DMS79 (cell line): ENCODE measurements around the gene FOXJ1.

ENCODE experiments used
- DNase-seq: peaks from one replicate; lab custom pipeline; 2025; lab: John Stamatoyannopoulos, UW

The FOXJ1 gene

DNA sequence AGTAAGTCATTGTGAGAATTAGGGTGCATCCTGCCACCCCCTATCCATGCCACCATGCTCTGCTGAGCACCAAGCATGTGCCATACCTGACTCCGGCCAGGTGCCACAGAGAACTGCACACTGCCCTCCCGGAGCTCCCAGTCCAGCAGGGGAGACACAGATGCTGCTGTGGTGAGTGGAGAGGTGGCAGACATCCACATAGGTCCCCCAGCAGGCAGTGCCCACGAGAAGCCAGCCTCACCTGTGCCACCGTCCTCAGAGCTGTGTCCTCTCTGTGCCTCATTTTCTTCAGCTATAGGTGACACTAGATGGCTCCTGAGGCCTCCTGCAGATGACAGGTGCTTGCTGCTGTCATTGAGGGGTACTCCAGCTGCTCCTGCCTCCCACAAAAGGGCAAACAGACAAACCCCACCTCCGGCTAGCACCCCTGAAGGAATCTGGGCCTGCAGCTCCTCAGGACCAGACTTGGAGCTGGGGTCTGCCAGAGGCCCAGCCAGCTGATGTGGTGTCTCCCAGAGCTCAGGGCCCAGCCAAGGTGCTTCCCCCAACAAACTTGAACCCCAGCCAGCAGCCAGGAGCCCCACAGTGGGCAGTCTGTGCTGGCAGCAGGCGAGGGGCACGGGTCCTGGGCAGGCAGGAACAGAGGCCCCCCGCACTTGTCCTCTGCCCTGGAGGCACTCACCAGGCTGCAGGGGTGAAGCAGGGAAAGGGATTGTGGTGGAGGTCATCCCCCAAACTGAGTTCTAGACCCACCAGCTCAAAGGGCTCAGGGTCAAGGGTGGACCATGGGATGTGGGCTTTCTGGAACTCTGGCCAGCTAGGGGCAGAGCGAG is 17.1 kb downstream of the FOXJ1 start:
- DNase-seq = no peak

DNA sequence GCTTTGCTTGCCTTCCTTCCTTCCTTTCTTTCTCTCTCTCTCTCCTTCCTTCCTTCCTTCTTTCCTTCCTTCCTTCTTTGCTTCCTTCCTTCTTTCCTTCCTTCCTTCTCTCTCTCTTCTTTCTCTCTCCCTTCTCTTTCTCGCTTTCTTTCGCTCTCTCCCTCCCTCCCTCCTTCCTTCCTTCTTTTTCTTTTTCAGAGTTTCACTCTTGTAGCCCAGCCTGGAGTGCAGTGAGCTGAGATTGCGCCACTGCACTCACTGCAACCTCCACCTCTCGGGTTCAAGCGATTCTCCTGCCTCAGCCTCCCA is 17.9 kb downstream of the FOXJ1 start:
- DNase-seq = no peak

DNA sequence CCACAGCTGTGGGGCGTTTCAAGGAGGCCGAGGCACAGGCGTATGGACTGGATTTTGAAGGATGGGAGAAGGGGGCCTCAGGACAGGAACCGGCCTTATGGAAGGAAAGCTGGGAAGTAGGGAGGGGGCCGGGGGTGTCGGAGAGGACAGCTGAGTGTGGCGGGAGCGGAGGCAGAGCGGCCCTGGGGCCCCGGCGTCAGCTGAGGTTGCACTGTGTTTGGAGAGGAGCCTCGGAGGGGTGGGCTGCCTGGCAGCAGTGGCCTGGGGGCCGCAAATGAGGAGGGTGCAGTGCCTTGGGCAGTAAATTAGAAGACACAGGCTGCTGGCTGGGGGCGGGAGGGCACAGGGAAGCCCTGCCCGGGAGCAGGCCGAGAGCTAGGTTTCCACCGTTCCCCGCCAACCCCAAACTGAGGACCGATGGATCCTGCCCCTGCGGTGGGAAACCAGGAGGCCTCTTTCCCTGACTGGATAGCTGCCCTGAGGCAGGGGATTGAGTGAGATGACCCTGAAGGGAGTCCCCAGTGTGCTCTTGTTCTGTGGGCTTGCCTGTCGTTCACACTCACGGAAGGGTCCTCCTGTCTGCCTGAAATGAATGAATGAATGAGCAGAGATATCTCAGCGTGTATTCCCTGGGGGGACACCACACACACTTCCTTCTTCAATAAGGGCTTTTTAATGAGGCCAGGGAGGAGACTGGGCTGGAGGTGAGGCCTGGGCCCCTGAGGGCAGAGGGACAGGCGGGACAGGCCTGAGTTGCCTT is 18.4 kb downstream of the FOXJ1 start:
- no peak for DNase-seq

DNA sequence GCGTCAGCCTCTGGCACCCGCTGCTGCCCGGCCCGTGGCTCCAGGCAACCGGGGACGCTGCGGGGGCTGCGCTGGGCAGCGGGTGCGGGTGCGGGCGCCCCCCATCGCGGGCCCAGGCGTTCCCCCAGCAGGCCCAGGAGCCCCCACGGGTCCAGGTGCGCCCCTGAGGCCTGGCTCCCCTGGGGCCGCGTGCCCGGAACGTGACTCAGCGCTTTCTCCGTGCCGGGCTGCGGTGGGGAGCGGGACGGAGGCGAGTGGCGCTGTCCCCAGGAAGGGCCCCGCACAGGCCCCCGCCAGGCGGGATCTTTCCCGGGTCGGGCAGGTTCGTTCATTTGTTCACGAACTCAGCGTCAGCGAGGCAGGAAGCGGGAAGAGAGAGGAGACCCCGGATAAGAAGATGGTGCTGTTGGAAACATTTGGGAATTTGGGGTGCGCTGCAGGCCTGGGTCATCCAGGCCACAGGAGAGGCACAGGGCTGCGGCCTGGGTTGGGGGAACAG is 19.1 kb downstream of the FOXJ1 start:
- DNase-seq = no peak

DNA sequence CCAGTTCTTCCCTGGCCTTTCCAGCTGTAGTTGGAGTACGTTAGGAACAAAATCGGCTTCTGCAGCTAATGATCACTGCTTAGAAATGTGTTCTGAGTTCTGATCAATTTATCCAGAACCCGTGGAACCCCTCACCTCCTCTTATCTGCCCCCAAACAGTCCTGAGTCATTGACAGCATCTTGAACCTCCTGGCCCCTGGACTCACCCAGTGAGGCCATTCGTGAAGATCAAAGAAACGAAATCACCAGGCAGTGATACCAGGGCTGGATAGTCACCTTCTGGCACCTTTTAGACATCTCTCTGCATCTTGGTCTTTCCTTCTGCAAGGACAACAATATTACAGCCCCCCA is 20.4 kb downstream of the FOXJ1 start:
- DNase-seq = no peak

DNA sequence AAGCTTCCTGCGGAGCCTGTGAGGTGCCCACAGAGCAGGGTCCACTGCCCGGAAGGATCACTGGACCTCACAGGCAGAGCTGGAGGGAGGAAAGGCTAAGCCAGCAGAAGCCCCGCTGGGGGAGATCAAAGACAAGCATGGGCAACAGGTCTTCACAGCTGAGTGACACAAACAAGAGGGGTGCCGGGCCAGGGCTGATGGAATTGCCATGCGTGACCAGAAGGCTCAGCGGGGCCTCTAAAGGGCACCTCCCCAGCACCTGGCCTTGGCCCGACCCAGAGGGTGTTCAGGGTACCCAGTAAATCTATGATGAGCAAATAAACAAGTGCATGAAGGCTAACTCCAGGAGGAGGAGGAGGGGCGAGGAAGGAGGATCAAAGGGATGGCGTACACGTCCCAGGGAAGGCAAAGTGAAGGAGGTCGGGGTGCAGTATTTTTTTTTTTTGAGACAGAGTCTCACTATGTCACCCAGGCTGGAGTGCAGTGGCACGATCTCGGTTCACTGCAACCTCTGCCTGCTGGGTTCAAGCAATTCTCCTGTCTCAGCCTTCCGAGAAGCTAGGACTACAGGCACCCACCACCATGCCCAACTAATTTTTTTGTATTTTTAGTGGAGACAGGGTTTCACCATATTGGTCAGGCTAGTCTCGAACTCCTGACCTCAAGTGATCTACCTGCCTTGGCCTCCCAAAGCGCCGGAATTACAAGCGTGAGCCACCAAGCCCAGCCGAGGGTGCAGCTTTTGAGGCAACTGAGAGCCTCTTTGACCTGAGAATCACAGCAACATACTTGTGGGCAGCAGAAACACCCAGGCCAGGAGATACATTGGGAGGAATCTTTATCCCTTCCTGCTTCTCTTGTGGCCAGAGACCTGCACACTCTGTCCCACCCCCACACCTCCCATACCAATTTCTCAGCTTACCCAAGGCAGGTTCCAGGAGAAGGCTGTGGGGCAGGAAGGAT is 21.4 kb downstream of the FOXJ1 start:
- no peak for DNase-seq

DNA sequence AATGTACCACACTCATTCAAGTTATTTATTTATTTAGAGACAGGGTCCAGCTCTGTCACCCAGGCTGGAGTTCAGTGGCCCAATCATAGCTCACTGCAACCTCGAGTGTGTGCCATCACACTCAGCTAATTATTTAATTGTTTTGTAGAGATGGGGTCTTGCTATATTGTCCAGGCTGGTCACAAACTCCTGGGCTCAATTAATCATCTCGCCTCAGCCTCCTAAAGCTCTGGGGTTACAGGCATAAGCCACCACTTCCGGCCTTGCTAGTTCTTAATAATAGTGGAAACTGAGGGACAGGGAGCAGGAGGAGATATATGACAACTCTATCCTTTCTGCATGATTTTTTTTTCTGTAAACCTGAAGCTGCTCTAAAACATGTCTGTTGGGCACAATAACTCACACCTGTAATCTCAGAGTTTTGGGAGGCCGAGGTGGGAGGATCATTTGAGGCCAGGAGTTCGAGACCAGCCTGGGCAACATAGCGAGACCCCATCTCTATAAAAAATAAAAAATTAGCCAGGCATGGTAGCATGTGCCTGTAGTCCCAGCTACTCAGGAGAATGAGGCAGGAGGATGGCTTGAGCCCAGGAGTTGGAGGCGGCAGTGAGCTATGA is 25.8 kb downstream of the FOXJ1 start:
- DNase-seq = no peak

DNA sequence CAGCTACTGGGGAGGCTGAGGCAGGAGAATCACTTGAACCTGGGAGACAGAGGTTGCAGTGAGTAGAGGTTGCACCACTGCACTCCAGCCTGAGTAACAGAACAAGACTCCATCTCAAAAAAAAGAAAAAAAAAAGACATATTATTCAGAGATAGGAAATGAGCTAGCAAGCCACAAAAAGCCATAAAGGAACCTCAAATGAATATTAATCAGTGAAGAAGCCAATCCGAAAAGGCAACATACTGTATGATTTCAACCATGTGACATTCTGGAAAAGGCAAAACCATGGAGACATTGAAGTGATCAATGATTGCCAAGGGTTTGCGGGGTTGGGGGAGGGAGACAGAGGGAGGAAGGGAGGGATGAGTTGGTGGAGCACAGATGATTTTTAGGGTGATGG is 29.1 kb downstream of the FOXJ1 start:
- DNase-seq = no peak

DNA sequence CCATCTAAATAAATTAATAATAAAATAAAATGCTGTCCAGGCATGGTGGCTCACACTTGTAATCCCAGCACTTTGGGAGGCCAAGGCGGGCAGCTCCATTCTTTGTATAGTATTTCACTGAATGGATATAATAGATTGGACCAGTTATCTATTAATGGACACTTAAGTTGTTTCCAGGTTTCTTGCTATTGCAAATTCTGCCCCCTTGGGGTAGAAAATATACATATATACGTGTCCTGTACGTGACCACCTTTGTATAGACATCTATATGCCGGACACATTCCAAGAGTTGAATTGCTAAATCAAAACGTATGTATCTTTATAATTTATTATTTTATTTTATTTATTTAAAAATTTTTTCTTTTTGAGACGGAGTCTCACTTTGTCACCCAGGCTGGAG is 33.5 kb downstream of the FOXJ1 start:
- DNase-seq = no peak

DNA sequence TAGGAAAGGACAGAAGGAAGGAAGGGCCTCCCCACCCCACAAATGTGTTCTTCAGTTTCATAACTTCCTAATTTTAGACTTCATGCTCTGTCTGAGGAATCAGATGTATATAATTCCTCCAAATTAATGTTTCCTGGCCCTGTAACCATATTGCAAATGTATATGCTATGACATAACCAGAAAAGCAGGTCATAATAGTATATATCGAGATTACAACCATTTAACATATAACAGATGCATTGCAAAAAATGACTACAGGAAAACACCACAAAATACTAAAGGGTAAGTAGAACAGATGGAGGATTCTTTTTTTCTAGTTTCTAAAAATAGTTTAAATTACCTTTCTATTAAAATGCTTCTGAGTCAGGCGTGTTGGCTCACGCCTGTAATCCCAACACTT is 34.3 kb downstream of the FOXJ1 start:
- DNase-seq = no peak

DNA sequence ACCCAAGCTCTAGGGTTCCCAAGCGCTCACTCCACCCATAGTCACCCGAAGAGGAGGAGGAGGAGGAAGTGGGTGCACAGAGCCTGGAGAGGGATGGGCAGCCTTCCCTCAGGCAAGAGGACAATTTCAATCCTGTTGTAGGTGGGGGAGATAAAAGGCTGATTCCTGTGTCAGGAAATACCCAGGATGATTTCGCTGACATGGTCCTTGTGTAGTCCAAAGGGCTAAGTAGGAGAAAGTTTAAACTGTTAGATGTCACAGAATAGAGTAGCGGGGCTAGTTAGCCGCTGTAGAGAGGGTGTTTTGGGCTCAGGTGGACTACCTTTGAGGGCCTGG is 36.2 kb downstream of the FOXJ1 start:
- no peak for DNase-seq

DNA sequence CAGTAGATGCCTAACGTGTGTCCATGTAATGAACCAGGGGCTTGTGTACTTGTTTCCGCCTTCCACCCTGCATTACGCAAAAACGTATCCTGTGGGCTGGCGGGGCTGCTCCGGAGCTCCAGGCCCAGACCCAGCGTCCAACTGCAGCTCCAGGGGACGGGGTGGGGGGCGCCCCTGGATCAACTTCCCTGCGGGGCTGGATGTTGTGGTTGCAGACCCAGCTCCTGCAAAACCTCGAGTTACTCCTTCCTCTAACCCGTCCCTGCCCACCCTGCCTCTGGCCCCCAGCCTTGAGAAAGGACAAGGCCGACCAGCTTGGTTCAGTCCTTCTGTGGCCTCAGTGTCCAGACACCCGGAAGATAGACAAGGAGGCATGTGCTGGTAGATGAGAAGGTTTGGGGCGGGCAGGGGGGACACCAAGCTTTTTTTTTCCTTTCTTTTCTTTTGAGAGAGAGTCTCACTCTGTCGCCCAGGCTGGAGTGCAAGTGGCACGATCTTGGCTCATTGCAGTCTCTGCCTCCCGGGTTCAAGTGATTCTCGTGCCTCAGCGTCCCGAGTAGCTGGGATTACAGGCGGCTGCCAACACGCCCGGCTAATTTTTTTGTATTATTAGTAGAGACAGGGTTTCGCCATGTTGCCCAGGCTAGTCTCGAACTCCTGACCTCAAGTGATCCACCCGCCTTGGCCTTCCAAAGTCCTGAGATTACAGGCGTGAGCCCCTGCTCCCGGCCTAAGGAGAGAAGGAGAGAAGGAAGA is 36.7 kb downstream of the FOXJ1 start:
- DNase-seq = no peak

DNA sequence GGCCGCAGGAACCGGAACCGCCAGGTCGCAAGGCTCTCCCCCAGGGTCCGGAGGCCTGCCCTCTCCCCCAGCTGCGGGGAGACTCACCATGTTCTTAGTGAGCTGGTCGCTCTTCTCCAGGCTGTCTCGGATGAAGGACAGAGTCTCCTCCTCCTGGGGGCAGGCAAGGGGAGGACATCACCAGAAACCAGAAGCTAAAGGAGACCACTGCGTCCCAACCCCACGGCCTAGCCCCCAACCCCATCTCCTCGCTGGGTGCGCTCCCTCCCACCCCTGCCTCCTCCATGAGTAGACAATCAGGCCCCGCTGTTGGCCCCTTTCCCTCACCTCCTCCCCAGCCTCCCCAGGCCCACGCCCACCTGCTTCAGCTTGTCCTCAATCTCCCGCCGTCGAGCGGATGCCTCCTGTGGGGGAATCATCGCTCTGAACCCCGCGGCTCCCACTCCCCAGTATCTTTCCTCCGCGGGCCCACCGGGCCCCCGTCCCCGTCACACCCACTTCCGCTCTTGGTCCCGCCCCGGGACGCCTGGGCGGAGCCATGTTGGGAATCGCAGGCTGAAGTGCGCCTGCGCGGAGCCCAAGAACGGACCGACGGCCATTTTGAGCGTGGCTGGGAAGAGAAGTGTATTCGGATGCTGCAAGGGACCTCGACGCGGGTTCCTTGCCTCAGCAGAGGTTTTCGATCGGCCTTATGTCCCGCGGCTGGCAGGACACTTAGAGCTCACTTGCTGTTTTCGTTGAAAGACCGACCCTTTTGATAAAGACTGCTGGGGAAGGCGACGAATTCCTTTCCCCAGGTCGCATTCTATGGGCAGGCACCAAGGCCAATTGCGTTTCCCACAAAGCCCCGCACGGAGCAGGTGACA is 37.5 kb downstream of the FOXJ1 start, which contains the start of gene EXOC7:
Gene EXOC7 (minus strand): TSS at position 514 of the 866 bp plus-strand sequence. CDS start 95 bp downstream, at position 419.
- DNase-seq = peak; percentile 66

DNA sequence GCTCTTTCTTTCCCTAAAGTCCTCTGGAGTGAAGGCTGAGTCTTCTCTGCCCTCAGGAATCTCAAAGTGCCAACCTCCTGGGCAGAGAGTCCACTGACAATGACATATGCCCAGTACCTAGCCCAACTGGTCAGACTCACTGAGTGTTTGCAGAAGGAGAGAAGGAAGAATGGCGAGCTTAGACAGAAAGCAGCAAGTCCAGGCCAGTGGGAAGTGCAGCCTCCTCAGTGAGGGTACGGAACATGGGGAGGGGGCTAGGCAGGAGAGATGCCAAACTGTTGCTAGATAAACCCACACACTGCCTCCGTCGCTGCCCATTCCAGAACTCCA is 38.1 kb downstream of the FOXJ1 start:
- DNase-seq = no peak

DNA sequence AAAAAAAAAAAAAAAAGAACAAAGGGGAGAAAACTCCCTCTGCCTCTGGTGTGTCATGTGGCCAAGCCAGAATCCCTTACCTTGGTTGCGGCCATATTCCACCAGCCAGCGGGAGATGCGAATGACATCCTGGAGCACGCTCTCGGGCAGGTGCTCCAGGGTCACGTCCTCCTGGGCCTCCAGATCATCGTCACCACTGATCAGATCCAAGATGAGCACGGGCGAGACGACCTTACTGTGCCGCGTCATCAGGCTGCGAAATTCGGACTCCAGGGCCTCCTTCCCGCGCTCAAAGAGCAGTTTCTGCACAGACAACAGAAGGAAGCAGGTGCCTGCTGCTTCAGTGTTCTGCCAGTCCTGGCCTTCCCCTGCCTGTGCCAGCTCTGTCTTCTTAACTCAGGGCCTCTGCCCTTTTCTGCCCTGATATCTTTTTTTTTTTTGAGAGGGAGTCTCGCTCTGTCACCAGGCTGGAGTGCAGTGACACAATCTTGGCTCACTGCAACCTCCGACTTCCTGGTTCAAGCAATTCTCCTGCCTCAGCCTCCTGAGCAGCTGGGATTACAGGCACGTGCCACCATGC is 43.2 kb downstream of the FOXJ1 start:
- DNase-seq = no peak

DNA sequence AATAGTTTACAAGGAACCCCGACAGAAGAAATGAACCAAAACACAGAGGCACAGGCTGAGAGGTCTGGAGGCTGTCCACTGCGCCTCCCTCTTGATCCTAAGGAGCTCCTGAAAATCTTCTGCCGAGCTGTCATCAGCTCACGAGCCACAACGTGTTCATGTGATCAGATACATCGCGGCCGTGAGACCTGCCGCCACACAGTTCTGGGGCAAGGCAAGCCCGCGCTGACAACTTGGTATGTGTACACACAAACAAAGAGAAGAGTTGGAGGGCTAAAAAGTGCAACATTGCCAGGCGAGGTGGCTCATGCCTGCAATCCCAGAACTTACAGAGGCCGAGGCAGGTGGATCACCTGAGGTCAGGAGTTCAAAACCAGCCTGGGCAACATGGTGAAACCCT is 45.1 kb downstream of the FOXJ1 start:
- DNase-seq = no peak

DNA sequence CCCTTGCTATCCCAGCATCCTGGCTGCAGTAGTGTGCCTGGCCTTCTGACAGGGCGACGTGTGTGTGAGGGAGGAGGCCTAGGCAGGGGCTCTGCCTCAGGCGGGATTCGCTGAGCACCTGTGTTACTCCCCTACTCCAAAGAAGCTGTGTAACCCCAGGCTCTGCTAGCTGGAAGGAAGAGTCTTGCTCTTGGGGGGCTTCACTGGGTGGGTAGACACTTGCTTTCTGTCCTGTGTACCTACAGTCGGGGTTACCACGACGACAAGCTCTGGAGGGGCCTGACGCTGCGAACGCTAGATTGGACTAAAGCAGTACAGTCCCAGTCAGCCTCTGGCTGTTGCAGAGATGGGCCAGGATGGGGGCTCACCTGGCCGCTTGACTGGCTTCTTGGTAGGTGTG is 47.0 kb downstream of the FOXJ1 start:
- no peak for DNase-seq

DNA sequence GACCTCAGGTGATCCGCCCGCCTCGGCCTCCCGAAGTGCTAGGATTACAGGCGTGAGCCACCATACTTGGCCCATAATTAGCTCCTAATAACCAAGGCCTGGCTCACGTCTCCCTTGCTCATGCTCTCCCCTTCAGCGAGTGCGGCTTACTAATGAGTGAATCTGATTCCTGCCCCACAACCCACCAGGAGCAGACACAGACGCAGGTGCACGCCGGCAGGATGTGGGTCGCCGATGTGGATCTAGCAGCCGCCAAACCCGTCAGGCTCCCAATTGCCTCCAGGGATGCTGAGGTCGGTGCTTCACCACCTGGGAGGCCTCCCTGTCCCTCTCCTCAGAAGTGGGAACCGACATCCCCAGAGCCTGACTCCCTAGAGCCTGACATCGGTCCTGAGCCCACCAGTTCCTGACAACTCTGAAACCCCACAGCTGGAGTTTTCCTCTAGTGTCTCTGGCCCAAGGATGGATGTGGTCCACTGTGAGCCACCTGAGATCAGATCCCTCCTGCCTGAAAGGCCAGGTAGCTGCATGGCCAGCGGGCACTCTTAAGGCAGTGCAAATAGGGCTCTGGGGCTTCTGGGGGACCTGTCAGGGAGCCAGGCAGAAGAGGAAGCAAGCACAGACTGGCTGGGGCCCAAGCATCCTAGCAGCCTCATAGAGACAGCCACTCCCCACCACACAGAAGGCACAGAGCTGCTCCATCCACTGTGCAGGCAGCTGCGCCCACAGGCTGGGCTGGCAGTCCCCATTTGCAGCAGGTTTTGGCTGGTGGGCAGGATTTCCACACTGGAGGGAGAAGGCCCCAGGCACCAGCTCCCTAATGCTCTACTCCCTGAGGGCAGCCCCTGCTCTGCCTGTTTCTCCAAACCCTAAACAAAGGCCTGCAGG is 48.3 kb downstream of the FOXJ1 start:
- no peak for DNase-seq
